ENCODE measurements around the gene KCNC1.

KCNC1 gene

GRCh38 chr11:17774232-17775034, 39.9 kb downstream of the KCNC1 start:
- DNase-seq (ENCODE audit: low read depth) = no peak

- DNase-seq (ENCODE audit: low read depth) = no peak
These were observed 40.4 kb downstream of the KCNC1 start for GRCh38 chr11:17775035-17775348.

- no peak for DNase-seq (ENCODE audit: low read depth)
These were observed 41.1 kb downstream of the KCNC1 start for GRCh38 chr11:17775507-17776211.

- no peak for DNase-seq (ENCODE audit: low read depth)
These were observed 41.8 kb downstream of the KCNC1 start for GRCh38 chr11:17776212-17776875.

GRCh38 chr11:17777086-17777737, 42.6 kb downstream of the KCNC1 start:
- no peak for DNase-seq (ENCODE audit: low read depth)

- DNase-seq (ENCODE audit: low read depth) = no peak
These were observed 43.1 kb downstream of the KCNC1 start for GRCh38 chr11:17777738-17778091.

GRCh38 chr11:17778352-17778751, 43.8 kb downstream of the KCNC1 start:
- DNase-seq (ENCODE audit: low read depth) = no peak

- DNase-seq (ENCODE audit: low read depth) = no peak
These were observed 44.6 kb downstream of the KCNC1 start for GRCh38 chr11:17778956-17779860.

- no peak for DNase-seq (ENCODE audit: low read depth)
These were observed 45.4 kb downstream of the KCNC1 start for GRCh38 chr11:17779861-17780594.

GRCh38 chr11:17780668-17781067, 46.1 kb downstream of the KCNC1 start:
- DNase-seq (ENCODE audit: low read depth) = no peak

- DNase-seq (ENCODE audit: low read depth) = no peak
These were observed 46.6 kb downstream of the KCNC1 start for GRCh38 chr11:17781221-17781620.

GRCh38 chr11:17781626-17782025, 47.0 kb downstream of the KCNC1 start:
- no peak for DNase-seq (ENCODE audit: low read depth)

GRCh38 chr11:17782145-17782544, 47.6 kb downstream of the KCNC1 start:
- no peak for DNase-seq (ENCODE audit: low read depth)

- DNase-seq (ENCODE audit: low read depth) = no peak
These were observed 48.2 kb downstream of the KCNC1 start for GRCh38 chr11:17782603-17783337.

GRCh38 chr11:17783878-17784277, 49.3 kb downstream of the KCNC1 start:
- no peak for DNase-seq (ENCODE audit: low read depth)

- DNase-seq (ENCODE audit: low read depth) = peak; percentile 72
These were observed 52.4 kb downstream of the KCNC1 start for GRCh38 chr11:17786824-17787525.

GRCh38 chr11:17788084-17788483, 53.5 kb downstream of the KCNC1 start:
- no peak for DNase-seq (ENCODE audit: low read depth)

- DNase-seq (ENCODE audit: low read depth) = no peak
These were observed 55.9 kb downstream of the KCNC1 start for GRCh38 chr11:17790453-17790852.

- DNase-seq (ENCODE audit: low read depth) = no peak
These were observed 56.6 kb downstream of the KCNC1 start for GRCh38 chr11:17791144-17791543.

- DNase-seq (ENCODE audit: low read depth) = no peak
These were observed 57.6 kb downstream of the KCNC1 start for GRCh38 chr11:17792161-17792560.

Measured in stromal cell of bone marrow (primary cell).